ENCODE data around the gene JAKMIP3. TPM values are rescaled to one million over a fixed set of nuclear protein-coding genes. Genes with fewer than 3 reads are reported as not detected.

Gene JAKMIP3
- total and polyA plus RNA-seq, 10 of the 15 experiments (the other 5 are each of a cell fraction or from before 2014, with no cell fraction given), result 0.01 TPM; not detected in 7

GRCh38 chr10:132039371-132039770 lies 26.4 kb upstream of the JAKMIP3 start (continued):
- TF ChIP-seq PRDM15 (CRISPR knock-in tag; IDR thresholded peaks at IDR 0.05) (no peak), HDGF (IDR thresholded peaks at IDR 0.05) (no peak), TARDBP (IDR thresholded peaks at IDR 0.05; ENCODE audit: borderline replicate concordance) (no peak), RBBP5 (conservative IDR thresholded peaks at IDR 0.05) (no peak), HDAC6 (IDR thresholded peaks at IDR 0.05; ENCODE audit: unreplicated experiment) (no peak), NFYA (IDR thresholded peaks at IDR 0.05; ENCODE audit: borderline replicate concordance, low read depth, low read length) (no peak), FOXM1 (IDR thresholded peaks at IDR 0.05; ENCODE audit: low read depth, low read length) (no peak), NR2C1 (IDR thresholded peaks at IDR 0.05) (no peak), MYC (IDR thresholded peaks at IDR 0.05; ENCODE audit: insufficient read depth, insufficient read length, insufficient replicate concordance, low read length, severe bottlenecking) (no peak), POLR2AphosphoS2 (IDR thresholded peaks at IDR 0.05; ENCODE audit: low read depth, low read length) (no peak), ESRRA (IDR thresholded peaks at IDR 0.05; ENCODE audit: low read length) (no peak), USF1 (IDR thresholded peaks at IDR 0.05; ENCODE audit: borderline replicate concordance, extremely low read length, insufficient read depth, low read depth, low read length) (no peak), NR2C2 (IDR thresholded peaks at IDR 0.05; ENCODE audit: borderline replicate concordance, control insufficient read depth, insufficient read length, low read depth) (no peak), PAX8 (IDR thresholded peaks at IDR 0.05) (no peak)

Measured in GM12878 (cell line).